Stimulated activated CD8-positive, alpha-beta memory T cell treated with anti-CD3 and anti-CD28 coated beads, Interleukin-4, amount 100 ng/mL, for 24 hours (primary cell): ENCODE data around the gene CC2D1A.
"Not testable (repeated sequence)": the region's sequence is repeated elsewhere in the genome, so short reads cannot be mapped to it uniquely, and the experiment has no call there.

Experiments used
- DNase-seq: peaks from one replicate; pipeline ENCODE4 v3.0.0-alpha.2; 2020; ENCODE audit warnings: low read depth

CC2D1A gene

GRCh38 chr19:13962699-13963602 is 57.0 kb downstream of the CC2D1A start:
- DNase-seq, result no peak

GRCh38 chr19:13963603-13964105 is 57.7 kb downstream of the CC2D1A start:
- no peak for DNase-seq

DNA sequence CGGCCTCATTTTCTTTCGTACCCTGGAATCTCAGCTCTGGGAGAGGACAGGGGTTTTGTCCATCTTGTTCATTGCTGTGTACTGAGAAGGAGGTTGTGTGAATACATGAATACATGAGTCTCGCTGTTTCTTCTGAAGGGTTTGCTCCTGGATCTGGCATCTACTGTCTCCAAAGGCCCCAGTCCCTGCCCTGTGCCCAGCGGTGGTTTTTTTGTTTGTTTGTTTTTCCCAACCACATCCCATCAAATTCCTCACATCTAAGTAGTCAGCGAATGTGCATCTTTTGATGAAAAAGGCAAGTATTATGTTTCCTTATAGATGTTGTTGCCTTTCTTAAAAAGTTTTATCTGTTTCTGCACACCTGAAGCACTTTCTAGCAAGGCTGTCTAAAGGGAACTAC is 58.8 kb downstream of the CC2D1A start:
- no peak for DNase-seq

DNA sequence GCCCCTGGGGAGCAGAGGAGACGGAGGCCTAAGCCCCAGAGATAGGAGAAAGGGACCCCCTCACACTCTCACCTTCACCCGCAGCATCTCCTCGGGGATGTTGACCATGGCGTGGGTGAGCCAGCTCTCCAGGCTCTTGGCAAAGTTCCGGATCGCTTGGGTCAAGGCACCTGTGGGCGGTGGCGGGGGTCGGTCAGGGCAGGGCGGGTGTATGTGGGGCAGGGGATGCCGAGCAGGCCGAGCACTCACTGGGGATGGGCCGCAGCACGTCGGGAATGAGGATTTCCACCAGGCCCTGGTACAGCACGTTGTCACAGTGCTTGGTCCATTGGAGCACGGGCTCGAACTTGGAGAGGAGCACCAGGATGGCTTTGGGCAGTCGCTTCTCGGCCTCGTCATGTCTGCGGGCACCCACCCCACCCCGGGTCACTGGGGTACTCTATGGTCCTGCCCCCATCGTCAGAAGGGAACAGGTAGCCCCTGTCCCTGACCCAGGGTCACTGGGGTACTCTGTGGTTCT is 59.4 kb downstream of the CC2D1A start:
- no peak for DNase-seq

- DNase-seq, result no peak
Measured at GRCh38 chr19:13965926-13966683, 60.1 kb downstream of the CC2D1A start.

- DNase-seq, result no peak
Measured at GRCh38 chr19:13966684-13967128, 60.7 kb downstream of the CC2D1A start.

- not testable (repeated sequence) for DNase-seq
Measured at GRCh38 chr19:13967206-13967605, 61.2 kb downstream of the CC2D1A start.

- DNase-seq, result no peak
Measured at GRCh38 chr19:13968383-13968935, 62.5 kb downstream of the CC2D1A start.

- no peak for DNase-seq
Measured at GRCh38 chr19:13968999-13969398, 63.0 kb downstream of the CC2D1A start.

- DNase-seq, result no peak
Measured at GRCh38 chr19:13969897-13970296, 63.9 kb downstream of the CC2D1A start.

DNA sequence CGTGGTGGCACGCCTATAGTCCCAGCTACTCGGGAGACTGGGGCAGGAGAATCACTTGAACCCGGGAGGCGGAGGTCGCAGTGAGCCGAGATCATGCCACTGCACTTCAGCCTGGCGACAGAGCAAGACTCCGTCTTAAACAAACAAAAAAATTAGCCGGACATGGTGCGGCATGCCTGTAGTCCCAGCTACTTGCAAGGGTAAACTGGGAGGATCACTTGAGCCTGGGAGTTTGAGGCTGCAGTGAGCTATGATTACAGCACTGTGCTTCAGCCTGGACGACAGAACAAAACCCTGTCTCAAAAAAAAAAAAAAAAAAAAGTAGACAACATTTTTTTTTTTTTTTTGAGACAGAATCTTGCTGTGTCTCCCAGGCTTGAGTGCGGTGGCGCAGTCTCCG is 65.9 kb downstream of the CC2D1A start:
- DNase-seq, result not testable (repeated sequence)

DNA sequence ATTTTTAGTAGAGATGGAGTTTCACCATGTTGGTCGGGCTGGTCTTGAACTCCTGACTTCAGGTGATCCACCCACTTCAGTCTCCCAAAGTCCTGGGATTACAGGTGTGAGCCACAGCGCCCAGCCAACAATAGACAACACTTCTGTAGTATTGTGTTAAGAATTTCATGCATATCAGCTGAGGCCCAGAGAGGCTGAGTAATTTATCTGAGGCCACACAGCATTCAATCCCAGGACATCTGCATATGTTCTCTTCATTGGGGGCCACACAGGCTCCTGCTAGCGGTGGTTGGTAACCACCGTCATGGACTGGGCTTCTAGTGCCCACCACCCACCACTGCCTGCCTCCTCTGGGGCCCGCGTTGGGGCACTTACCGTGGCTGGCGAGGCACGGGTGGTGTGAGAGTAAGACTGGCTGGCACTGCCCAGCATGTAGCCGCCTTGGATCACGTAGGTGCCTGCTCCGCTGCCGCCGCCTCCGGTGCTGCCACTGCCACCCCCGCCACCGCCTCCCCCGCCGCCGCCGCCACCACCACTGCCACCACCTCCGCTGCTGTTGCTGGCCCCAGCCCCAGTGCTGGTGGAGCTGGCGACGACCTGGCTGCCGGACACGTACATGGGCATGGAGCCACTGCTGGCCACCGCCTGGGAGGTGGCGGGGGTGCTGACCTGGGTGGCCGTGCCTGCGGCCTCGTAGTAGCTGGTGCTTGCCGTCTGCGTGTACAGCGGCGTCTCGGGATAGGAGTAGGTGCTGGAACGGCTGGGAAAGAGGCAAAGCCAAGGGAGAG is 66.6 kb downstream of the CC2D1A start:
- no peak for DNase-seq

DNA sequence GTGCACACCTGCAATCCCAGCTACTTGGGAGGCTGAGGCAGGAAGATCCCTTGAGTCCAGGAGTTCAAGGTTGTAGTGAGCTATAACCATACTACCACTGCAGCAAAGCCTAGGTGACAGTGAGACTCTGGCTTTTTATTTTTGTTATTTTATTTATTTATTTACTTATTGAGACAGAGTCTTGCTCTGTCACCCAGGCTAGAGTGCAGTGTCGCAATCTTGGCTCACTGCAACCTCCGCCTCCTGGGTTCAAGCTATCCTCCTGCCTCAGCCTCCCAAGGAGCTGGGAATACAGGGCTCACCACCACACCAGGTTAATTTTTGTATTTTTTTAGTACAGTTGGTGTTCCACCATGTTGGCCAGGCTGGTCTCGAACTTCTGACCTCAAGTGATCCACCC is 67.5 kb downstream of the CC2D1A start:
- not testable (repeated sequence) for DNase-seq

DNA sequence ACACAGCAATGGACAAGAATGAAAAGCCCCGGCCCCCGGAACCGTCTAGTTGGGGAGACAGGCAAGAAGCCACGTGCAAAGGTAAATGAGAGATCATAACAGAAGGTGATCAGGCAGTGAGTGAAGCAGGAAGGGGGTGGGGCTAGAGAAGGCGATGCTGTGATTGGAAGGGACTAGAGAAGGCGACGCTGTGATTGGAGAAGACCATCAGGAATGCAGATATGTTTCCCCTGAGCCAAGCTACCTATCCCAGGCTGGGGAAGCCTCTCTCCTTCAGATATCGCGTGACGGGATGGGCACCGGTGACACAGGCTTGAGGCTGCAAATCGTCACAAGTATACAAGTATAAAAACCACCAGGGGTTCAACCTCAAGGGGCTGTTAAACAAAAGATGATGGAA is 68.1 kb downstream of the CC2D1A start:
- no peak for DNase-seq

DNA sequence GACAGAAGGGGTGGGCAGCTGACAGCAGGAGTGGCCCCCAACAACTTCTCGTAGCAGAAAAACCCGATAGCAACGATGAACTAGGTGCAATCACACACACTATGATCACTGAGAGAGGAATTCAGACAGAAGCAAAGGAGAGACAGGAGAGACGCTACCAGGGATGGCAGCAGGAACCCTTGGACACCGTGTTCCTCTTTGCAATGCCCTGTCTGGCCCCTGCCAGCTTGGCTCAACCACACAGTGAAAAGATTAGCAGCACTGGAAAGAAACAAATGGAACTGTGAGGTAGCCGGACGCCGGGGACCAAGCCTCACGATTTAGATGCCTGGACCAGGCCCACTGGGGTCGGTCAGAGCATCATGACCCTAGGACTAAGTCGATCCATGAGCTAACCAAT is 69.9 kb downstream of the CC2D1A start:
- DNase-seq, result no peak

- DNase-seq, result no peak
Measured at GRCh38 chr19:13976446-13976845, 70.4 kb downstream of the CC2D1A start.

DNA sequence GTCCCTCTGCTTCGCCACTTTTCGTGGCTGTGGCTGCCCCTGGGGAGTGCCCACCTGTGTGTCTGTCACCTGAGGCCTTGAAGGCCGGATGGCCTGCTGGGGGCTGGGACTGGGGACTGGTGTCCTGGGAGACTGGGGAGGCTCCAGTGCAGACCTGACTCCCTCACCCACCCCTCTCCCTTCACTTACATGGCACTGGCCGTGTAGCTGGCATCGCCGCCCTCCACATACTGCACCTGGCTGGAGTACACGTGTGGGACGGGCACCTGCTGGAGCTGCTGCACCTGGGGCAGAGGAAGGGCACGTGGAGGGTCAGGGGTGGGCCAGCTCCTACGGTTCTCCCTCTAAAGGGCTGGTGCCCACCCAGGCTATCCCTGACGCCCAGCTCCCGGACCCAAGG is 71.8 kb downstream of the CC2D1A start:
- no peak for DNase-seq

GRCh38 chr19:13978351-13979243 is 72.6 kb downstream of the CC2D1A start:
- DNase-seq, result peak; percentile 35

DNA sequence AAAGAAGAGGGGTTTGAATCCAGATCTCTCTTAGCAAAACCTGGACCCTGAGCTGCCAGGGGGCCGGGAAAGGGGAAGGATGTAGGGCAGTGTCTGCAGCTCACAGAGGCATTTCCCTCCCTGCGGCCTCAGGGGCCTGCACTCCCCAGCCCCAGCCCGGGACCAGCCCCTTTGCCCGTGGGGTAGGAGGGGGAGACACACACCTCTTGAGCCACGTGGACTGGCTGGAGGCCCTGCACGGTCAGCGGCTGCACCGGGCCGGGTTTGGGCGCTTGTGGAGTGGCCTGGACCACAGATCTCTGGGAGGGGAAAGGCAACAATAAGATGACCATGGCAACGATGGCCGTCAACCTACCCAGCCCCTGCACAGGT is 73.2 kb downstream of the CC2D1A start:
- no peak for DNase-seq

- no peak for DNase-seq
Measured at GRCh38 chr19:13979686-13980085, 73.7 kb downstream of the CC2D1A start.

- DNase-seq, result no peak
Measured at GRCh38 chr19:13980340-13980739, 74.3 kb downstream of the CC2D1A start.
